Stomach (tissue), 9 donors: ENCODE data around the gene RBBP5. TPM values are rescaled to one million over a fixed set of nuclear protein-coding genes. Genes with fewer than 3 reads are reported as not detected.
A peak's percentile ranks its signal among the peaks of the same experiment; 100 is the strongest.

ENCODE experiments used
- DNase-seq, 2 donors: peaks; one replicate each; pipeline versions ENCODE4 v3.0.0 to v3.0.0-alpha.2; 2013 to 2019
- H3K27ac ChIP-seq, 5 donors: fragments of 200-600 bp in 4 of 5; sonication (generic) in 4 of 5; one replicate each; pipeline ENCODE4 v1.5.1; 2013 to 2019; ENCODE audit warnings: mild to moderate bottlenecking in 1 of 5, moderate library complexity in 1 of 5
- H3K27me3 ChIP-seq, 3 donors: fragments of 200-600 bp; sonication (generic); one replicate each; pipeline ENCODE4 v1.5.1; 2017 to 2019; ENCODE audit warnings: mixed run types in 1 of 3
- H3K36me3 ChIP-seq, 4 donors: fragments of 200-600 bp; sonication (generic); 1 replicate in 3 of 4; 2 replicates in 1 of 4; pipeline ENCODE4 v1.5.1; 2016 to 2019
- H3K4me1 ChIP-seq, 4 donors: fragments of 200-600 bp; sonication (generic); one replicate each; pipeline ENCODE4 v1.5.1; 2016 to 2019
- H3K4me3 ChIP-seq, 4 donors: fragments of 200-600 bp; sonication (generic) in 3 of 4; one replicate each; pipeline ENCODE4 v1.5.1; 2016 to 2019; ENCODE audit warnings: mild to moderate bottlenecking in 1 of 4
- H3K9me3 ChIP-seq, 4 donors: fragments of 200-600 bp; sonication (generic); one replicate each; pipeline ENCODE4 v1.5.1; 2016 to 2019
- EP300 ChIP-seq: sonication (generic); formaldehyde crosslinking; IDR thresholded peaks from one replicate; pipeline ENCODE4 v1.6.1; 2017; ENCODE audit warnings: antibody characterized with exemption
- POLR2A ChIP-seq, 4 donors: fragments of 450-650 bp; IDR thresholded peaks; one replicate each; pipeline ENCODE4 v1.6.1; 2016; ENCODE audit warnings: antibody characterized with exemption in 4 of 4, control low read depth in 2 of 4, mild to moderate bottlenecking in 1 of 4, moderate library complexity in 1 of 4
- POLR2AphosphoS5 ChIP-seq, 3 donors: sonication (generic); formaldehyde crosslinking; IDR thresholded peaks; one replicate each; pipeline ENCODE4 v1.6.1; 2016; ENCODE audit warnings: antibody characterized with exemption in 3 of 3
- WGBS, 5 donors: extraction: QIAGEN DNeasy Blood & Tissue Kit in 3 of 5; methylation state at CpG; one replicate each; pipeline versions ENCODE4 v1.1.5 to v1.1.7; 2013 to 2018; 5-methylcytosine and 5-hydroxymethylcytosine counted together
- intact Hi-C: fragments of 100-400 bp; cut with DNase I; formaldehyde crosslinking; loops from one replicate; pipeline ENCODE4 v1.15.1; 2023; ENCODE audit warnings: low total_unique reads
- polyA plus RNA-seq, 3 donors: library from polyadenylated mRNA; stranded (reverse); fragments of 200-250 nt; gene quantifications; one replicate each; pipeline ENCODE4 v1.2.3, GENCODE V29; 2013
- total RNA-seq, 5 donors: library from RNA; depleted of rRNA; stranded (reverse); fragments of >200 nt; gene quantifications; one replicate each; pipeline versions ENCODE4 v1.1.0 to v1.2.3, GENCODE V29; 2014 to 2016
- TF ChIP-seq, protein P1 (sequence below), 7 experiments: fragments of 450-650 bp in 4 of 7; fragments of 200-600 bp in 3 of 7; sonication (generic) in 3 of 7; IDR thresholded peaks; one replicate each; pipeline ENCODE4 v1.5.1; 2016 to 2019; ENCODE audit warnings: antibody characterized with exemption in 7 of 7, control low read depth in 2 of 7, mild to moderate bottlenecking in 1 of 7
- donor health status: healthy with polysubstance abuse.
- donor health status: Bipolar disorder and iron deficiency.
- donor health status: healthy.

Gene RBBP5
- total and polyA plus RNA-seq, 8 donors, result 1.4 to 13.4 (median 5.3) TPM

DNA sequence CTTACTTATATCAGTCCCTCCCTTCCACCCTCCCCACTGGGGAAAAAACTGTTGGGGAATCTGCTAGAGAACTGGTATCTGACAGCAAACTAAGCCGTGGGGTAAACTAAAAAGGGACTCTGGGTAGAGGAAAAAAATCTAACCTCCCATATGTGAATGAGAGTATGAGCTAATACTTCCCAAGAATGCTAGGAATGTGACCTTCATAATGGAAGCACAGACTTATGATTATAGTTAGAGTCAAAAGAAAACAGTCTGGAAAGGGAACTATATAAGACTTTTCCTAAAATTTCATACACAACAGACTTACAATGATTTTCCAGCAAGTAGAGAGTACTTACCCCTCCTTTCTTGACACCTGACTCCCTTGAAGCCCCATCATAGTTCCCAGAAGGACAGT, 23.0 kb upstream of the RBBP5 start:
- Histone ChIP-seq H3K4me3 (no peak overlapping the region), H3K36me3 (peaks cover 11 to 45% (median 41%) of the 10 kb centered on the region in 4 donors), H3K9me3 (no peaks in the 10 kb centered on the region), H3K4me1 (peaks cover 6 to 23% (median 15%) of the 10 kb centered on the region in 4 donors), H3K27me3 (no peaks in the 10 kb centered on the region), H3K27ac (no peak overlapping the region)
- TF ChIP-seq EP300, result no peak
- no peak for TF ChIP-seq POLR2A (IDR thresholded peaks at IDR 0.05)
- TF ChIP-seq, protein P1, sequence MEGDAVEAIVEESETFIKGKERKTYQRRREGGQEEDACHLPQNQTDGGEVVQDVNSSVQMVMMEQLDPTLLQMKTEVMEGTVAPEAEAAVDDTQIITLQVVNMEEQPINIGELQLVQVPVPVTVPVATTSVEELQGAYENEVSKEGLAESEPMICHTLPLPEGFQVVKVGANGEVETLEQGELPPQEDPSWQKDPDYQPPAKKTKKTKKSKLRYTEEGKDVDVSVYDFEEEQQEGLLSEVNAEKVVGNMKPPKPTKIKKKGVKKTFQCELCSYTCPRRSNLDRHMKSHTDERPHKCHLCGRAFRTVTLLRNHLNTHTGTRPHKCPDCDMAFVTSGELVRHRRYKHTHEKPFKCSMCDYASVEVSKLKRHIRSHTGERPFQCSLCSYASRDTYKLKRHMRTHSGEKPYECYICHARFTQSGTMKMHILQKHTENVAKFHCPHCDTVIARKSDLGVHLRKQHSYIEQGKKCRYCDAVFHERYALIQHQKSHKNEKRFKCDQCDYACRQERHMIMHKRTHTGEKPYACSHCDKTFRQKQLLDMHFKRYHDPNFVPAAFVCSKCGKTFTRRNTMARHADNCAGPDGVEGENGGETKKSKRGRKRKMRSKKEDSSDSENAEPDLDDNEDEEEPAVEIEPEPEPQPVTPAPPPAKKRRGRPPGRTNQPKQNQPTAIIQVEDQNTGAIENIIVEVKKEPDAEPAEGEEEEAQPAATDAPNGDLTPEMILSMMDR (IDR thresholded peaks at IDR 0.05), result no peak
- TF ChIP-seq POLR2AphosphoS5 (IDR thresholded peaks at IDR 0.05), result no peak
- intact Hi-C loops, result no loop called here
- WGBS, 5 donors, result 26 to 52% (median 33%) methylated on average over 1 of the region's 1 CpG
- peak in 1 of 2 donors; percentile 35 for DNase-seq

DNA sequence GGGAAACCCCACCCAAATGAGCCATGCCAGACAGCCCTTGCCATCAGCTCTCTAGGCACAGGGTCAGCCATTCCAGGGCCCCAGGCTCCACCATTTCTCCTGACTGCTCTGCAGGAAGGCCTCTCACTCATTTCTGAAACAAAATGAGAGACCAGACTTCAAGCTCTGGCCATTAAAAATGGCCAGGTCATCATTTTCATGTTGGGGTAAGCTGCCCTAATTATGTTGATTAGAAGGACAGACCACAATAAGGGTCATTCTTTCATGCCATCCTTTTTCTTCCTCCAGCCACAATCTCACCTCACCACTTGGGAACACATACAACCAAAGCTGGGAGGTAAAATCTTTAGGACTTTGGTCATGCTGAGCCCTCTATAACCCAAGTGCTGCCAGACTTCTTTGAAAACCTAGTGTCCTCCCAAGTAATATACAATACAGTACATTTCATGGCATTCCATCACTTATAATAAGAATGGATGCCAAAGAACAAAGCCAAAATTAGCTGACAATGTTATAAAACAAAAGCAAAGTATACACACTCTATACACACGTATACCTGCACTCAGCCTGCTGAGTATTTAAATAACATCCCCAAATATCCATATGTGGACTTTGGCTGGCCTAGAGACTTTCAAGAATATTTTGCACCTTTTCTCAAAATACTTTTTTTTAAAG, 22.4 kb upstream of the RBBP5 start:
- Histone ChIP-seq H3K36me3 (peaks cover 11 to 39% (median 35%) of the 10 kb centered on the region in 4 donors), H3K9me3 (no peaks in the 10 kb centered on the region), H3K4me3 (no peak overlapping the region), H3K27me3 (no peaks in the 10 kb centered on the region), H3K27ac (peak overlapping the region in 1 of 5 donors; percentile 9), H3K4me1 (peaks cover 6 to 23% (median 15%) of the 10 kb centered on the region in 4 donors)
- intact Hi-C loops, result no loop called here
- no peak for DNase-seq
- TF ChIP-seq EP300 (no peak), POLR2AphosphoS5 (IDR thresholded peaks at IDR 0.05) (no peak), POLR2A (IDR thresholded peaks at IDR 0.05) (no peak)
- TF ChIP-seq, protein P1 (IDR thresholded peaks at IDR 0.05), result no peak
- WGBS, 5 donors, result 66 to 76% (median 75%) methylated on average over 1 of the region's 1 CpG

DNA sequence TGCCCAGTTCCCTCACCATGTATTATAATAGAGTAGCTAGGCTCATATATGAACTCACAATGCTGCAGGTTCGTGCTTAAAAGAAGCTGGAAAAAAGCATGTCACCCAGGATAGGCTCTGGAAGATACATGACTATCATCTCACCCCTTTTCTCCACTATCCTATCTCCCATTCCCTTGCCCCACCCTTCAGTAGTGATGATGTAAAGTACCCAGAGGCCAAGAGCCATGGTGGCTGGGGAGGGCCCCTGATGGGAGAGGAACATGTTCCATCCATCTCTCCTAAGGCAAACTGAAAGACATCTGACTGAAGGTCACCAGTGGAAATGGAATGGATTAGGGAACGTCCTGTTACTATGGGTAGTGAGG, 20.3 kb upstream of the RBBP5 start:
- H3K27ac ChIP-seq, result peak overlapping the region in 2 of 5 donors; percentile 35 to 46
- no peaks in the 10 kb centered on the region for H3K27me3 ChIP-seq
- intact Hi-C loops, result no loop called here
- whole genome bisulfite sequencing, 5 donors, result 30 to 51% (median 38%) methylated on average over 2 of the region's 2 CpGs
- H3K4me3 ChIP-seq, result no peak overlapping the region
- DNase-seq, result no peak
- no peak for TF ChIP-seq POLR2A (IDR thresholded peaks at IDR 0.05)
- TF ChIP-seq POLR2AphosphoS5 (IDR thresholded peaks at IDR 0.05), result no peak
- no peak for TF ChIP-seq EP300
- TF ChIP-seq, protein P1 (IDR thresholded peaks at IDR 0.05), result no peak
- H3K36me3 ChIP-seq, result peaks cover 0 to 18% (median 15%) of the 10 kb centered on the region in 4 donors
- H3K4me1 ChIP-seq, result peaks cover 6 to 23% (median 15%) of the 10 kb centered on the region in 4 donors
- no peaks in the 10 kb centered on the region for H3K9me3 ChIP-seq

DNA sequence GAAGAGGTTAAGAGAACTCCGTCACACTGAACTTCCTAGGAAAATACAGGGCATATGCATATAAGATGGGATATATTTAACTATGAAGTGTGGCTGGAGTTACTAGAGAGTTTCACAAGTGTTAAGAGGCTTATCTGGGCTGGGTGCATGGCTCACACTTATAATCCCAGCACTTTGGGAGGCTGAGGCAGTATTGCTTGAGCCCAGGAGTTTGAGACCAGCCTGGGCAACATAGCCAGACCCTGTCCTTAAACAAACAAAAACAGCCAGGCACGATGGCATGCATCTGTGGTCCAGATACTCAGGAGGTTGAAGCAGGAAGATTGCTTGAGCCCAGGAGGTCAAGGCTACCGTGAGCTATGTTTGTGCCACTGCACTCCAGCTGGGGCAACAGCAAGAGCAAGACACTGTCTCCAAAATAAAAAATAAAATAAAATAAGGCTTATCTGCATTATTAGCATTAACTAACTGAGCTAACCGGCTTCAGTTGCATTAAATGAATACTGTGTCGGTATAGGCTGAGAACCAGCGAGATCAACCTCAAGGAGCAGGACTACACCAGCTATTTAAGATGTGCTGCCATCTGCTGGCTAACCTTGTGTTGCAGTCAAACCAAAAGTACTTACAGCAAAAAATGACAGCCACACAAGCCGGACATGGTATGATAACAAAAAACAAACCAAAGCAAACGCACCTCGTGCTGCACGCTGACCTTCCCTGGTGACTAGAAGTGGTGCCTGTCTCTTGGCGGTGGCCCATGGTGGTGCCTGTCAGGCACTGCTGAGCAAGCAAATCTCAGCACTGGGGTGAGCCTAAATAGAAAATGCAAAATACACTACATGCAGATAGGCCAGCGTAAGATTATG, 19.7 kb upstream of the RBBP5 start:
- TF ChIP-seq POLR2A (IDR thresholded peaks at IDR 0.05) (no peak), POLR2AphosphoS5 (IDR thresholded peaks at IDR 0.05) (peak in 1 of 3 donors; percentile 44)
- TF ChIP-seq, protein P1 (IDR thresholded peaks at IDR 0.05), result peak in 5 of 7 experiments; percentile 60 to 82 (median 79)
- Histone ChIP-seq H3K4me3 (peak overlapping the region in 1 of 4 donors; percentile 11), H3K36me3 (peaks cover 0 to 12% (median 9%) of the 10 kb centered on the region in 4 donors), H3K27me3 (no peaks in the 10 kb centered on the region), H3K9me3 (no peaks in the 10 kb centered on the region), H3K4me1 (peaks cover 6 to 23% (median 15%) of the 10 kb centered on the region in 4 donors), H3K27ac (peak overlapping the region in 2 of 5 donors; percentile 35 to 46)
- peak; percentile 83 to 93 for DNase-seq
- 12 to 19% (median 15%) methylated on average over 12 of the region's 12 CpGs for WGBS, 5 donors
- intact Hi-C loops, result no loop called here
